Measurements from ENCODE around the gene STIMATE.

DNA sequence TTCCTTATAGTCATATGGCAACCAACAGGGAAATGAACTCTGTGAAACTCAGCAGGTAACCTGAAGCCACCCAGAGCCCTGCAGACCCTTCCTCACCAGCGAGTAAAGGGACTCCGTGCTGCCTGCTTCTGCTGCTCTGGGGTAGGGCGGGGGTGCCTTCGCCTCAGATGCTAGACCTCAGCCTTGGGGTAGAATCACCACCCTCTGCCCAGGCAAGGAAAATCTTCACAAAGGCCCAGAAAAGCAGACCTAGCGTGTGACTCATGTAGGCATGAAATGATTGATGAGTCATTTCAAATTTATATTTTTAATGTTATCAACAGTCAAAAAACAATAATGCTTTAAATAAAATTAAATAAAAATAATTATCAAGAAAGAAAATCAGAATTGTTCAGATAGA lies 6.6 kb downstream of the STIMATE start:
- no peak for TF ChIP-seq ZNF549 (tag by site-specific recombination; IDR thresholded peaks at IDR 0.05)
- TF ChIP-seq, protein P1, sequence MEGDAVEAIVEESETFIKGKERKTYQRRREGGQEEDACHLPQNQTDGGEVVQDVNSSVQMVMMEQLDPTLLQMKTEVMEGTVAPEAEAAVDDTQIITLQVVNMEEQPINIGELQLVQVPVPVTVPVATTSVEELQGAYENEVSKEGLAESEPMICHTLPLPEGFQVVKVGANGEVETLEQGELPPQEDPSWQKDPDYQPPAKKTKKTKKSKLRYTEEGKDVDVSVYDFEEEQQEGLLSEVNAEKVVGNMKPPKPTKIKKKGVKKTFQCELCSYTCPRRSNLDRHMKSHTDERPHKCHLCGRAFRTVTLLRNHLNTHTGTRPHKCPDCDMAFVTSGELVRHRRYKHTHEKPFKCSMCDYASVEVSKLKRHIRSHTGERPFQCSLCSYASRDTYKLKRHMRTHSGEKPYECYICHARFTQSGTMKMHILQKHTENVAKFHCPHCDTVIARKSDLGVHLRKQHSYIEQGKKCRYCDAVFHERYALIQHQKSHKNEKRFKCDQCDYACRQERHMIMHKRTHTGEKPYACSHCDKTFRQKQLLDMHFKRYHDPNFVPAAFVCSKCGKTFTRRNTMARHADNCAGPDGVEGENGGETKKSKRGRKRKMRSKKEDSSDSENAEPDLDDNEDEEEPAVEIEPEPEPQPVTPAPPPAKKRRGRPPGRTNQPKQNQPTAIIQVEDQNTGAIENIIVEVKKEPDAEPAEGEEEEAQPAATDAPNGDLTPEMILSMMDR (tag by site-specific recombination; IDR thresholded peaks at IDR 0.05), result no peak
- TF ChIP-seq ZNF121 (tag by site-specific recombination; IDR thresholded peaks at IDR 0.05), result no peak
- TF ChIP-seq ZNF292 (tag by site-specific recombination; IDR thresholded peaks at IDR 0.05; ENCODE audit: borderline replicate concordance, low read depth), result no peak
- no peak for TF ChIP-seq ZEB2 (tag by site-specific recombination; IDR thresholded peaks at IDR 0.05)
- no peak for TF ChIP-seq ZNF626 (tag by site-specific recombination; IDR thresholded peaks at IDR 0.05)
- TF ChIP-seq KLF9 (tag by site-specific recombination; IDR thresholded peaks at IDR 0.05; ENCODE audit: low read depth), result no peak
- no peak for TF ChIP-seq ZNF600 (tag by site-specific recombination; IDR thresholded peaks at IDR 0.05)
- no peak for TF ChIP-seq ZNF175 (tag by site-specific recombination; IDR thresholded peaks at IDR 0.05)
- TF ChIP-seq, protein P2, sequence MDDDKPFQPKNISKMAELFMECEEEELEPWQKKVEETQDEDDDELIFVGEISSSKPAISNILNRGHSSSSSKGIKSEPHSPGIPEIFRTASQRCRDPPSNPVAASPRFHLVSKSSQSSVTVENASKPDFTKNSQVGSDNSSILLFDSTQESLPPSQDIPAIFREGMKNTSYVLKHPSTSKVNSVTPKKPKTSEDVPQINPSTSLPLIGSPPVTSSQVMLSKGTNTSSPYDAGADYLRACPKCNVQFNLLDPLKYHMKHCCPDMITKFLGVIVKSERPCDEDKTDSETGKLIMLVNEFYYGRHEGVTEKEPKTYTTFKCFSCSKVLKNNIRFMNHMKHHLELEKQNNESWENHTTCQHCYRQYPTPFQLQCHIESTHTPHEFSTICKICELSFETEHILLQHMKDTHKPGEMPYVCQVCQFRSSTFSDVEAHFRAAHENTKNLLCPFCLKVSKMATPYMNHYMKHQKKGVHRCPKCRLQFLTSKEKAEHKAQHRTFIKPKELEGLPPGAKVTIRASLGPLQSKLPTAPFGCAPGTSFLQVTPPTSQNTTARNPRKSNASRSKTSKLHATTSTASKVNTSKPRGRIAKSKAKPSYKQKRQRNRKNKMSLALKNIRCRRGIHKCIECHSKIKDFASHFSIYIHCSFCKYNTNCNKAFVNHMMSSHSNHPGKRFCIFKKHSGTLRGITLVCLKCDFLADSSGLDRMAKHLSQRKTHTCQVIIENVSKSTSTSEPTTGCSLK (tag by site-specific recombination; IDR thresholded peaks at IDR 0.05), result no peak
- TF ChIP-seq ZNF501 (tag by site-specific recombination; IDR thresholded peaks at IDR 0.05), result no peak

All from HEK293 (cell line).